GM19324 (cell line): Measurements from ENCODE around the gene RNF148.

Source experiments
- ATAC-seq: cut with Tn5 transposase; IDR thresholded peaks from one replicate; pipeline ENCODE4 v1.9.1; 2021; ENCODE audit warnings: mild to moderate bottlenecking, moderate library complexity; ENCODE audit not compliant: unreplicated experiment, low FRiP score

Gene RNF148, protein sequence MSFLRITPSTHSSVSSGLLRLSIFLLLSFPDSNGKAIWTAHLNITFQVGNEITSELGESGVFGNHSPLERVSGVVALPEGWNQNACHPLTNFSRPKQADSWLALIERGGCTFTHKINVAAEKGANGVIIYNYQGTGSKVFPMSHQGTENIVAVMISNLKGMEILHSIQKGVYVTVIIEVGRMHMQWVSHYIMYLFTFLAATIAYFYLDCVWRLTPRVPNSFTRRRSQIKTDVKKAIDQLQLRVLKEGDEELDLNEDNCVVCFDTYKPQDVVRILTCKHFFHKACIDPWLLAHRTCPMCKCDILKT

DNA sequence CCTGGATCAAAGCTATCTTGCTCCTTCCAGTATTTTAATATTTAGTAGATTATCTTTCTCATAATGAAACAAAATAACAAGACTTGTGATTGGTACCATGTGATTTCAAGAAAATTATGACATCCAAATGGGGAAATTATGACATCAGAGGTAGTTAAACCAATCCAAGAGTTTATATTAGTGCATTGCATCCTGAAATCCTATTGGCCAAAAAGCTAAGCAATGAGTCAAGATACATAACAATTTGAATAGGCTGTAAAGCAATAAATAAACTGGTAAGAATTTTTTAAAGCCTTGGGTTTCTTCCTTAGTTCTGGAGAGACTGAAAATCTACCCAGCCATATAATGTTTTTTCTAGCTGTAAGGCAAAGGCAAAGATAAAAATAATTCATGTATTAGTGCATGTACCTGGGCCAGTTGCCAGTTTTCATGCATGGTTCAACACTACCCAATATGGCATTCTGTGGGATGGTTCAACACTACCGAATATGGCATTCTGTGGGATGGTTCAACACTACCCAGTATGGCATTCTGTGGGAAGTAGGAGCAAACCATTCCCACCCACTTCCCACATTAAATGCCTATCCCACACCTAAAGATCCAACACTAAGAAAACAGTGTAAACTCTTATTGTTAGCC lies at the start of gene RNF148:
RNF148 (minus strand) TSS at position 51 of the 639 bp plus-strand sequence. CDS start 172 bp downstream, outside the sequence.
- no peak for ATAC-seq

DNA sequence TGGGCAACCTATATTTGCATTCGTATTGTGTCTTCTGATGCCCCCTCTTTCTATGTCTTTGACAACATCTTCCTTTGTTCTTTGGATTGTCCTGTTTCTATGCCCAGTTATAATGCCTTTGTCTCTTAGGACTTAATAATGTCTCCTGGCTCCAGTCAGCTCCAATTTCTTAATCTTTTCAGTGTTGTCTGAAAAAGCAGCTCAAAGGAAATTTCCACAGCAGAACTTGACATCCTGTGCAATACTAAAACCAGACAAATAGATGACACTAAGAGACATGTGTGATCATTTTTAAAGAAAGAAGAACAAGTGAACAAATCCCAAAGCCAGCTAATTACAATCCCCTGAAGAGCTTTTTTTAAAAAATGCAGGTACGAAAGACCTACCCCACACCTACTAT lies 47.7 kb upstream of the RNF148 start:
- ATAC-seq = no peak

DNA sequence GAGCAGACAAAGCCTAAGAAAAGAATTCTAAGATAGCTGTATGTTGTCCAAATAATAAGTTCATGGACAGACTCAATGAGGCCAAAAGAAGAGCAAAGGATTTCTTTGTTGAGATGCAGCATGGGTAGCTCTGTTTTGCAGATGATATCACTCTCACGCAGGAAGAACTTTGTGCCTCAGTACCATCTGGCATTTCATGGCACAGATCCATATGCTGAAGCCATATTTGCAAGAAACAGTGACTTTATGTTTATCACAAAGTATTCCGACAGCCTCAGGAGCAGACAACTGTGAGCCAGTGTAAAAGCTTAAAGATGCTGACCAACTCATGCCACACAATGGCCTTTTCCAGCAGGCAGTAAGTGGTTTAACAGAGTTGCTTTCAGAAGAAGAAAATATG lies 45.5 kb upstream of the RNF148 start:
- ATAC-seq = no peak

DNA sequence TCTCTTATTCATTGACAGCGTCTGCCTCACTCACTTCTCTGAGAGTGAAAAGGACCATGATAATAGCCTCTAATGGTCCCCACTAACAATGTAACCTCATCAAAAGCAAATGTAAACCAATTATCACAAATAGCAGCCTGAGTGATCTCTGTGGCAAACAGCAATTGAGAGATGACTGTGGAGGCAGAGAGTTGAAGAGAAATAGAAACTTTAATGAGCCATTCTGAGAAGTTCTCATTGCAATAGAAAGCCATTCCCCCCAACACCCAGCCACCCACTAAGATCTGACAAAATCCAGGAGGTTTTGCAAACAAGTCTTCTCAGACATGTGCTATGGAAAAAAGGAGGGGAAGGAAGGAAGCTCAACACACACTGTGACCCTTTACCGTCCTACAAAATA lies 44.2 kb upstream of the RNF148 start:
- ATAC-seq = no peak

DNA sequence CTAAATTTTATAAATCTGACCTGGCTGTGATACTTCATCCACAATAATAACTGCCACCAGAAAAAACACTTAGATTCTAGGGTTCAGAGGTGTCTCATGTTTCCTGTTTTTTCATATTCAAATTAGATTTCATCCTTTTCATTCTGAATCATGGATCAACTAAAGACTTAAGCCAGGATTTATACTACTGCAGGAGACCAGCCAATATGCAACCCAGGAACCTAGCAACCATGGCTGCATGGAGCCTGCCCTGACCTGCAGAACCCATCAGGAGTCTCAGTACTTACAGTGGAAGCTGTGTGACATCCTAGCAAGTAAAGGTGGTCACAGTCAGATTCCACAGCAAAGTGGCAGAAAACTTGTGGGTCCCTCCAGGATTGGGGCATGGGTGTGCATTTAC lies 40.5 kb upstream of the RNF148 start:
- ATAC-seq = no peak

DNA sequence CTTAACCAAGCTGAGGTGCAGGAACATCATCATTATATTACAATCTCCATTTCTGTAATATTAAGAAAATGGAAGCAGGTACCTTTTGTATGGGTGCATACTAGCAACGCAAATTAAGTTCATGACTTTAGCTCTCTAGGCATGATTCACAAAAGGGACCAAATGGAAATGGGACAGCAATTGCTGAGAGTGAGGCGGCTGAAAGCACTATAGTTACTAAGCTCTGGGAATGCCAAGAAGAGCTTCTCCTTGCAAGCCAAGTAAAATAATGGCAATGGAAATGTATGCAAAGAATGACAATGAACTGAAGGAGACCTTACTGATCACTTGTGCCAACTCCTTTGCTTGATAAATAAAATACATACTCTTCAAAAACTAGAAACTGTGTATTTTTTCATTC lies 36.2 kb upstream of the RNF148 start:
- no peak for ATAC-seq

DNA sequence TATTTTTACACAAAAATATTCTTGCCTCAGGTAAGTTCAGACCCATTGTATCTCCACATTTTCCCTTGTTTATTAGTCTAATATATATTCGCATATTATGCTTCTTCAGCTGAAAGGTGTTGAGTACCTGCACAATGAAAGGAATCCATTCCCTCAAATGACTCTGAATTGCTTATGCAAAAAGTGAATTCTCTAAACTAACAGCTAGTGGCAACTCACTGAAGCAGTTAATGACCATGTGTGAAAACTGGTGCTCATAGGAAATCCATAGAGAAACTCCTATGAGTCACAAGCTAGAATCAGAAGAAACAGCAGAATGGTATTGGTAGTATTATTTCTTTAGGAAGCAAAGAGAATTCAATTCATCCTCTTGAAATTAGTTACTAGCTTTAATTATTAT lies 33.5 kb upstream of the RNF148 start:
- ATAC-seq = no peak

DNA sequence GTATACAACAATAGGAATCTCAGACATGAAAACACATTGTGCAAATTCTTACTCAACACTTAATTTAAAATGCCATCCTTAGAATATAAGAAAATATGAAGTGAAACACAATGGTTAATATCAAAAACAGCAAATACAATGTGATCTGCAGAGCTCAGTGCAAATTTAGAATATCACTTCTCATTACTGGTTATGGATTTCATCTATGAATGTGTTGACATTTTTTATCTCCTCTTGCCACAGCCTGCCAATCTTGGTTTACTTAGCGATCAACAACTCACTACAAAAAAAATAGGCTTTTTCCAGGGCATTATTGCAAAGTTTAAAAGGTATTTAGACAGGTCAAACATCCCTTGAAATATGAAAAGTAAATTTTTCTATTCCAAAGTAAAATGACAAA lies 25.0 kb upstream of the RNF148 start:
- no peak for ATAC-seq

DNA sequence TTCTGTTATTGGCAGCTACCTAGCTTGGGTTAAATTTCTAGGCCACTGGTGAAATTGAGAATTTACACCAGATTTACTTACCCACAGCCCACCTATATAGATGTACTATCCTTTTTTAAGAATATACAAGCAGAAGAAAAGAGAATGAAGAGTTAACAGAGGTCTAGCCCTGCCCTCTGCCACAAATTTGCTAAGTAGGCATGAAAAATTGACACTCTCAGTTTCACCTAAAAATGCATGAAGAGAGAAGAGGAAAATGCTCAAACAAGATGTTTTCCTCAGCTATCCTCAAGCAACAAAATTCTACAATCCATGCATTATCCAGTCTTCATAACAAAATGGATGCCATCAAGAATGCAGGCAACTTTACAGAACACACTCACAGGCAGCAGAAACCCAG lies 24.6 kb upstream of the RNF148 start:
- no peak for ATAC-seq

DNA sequence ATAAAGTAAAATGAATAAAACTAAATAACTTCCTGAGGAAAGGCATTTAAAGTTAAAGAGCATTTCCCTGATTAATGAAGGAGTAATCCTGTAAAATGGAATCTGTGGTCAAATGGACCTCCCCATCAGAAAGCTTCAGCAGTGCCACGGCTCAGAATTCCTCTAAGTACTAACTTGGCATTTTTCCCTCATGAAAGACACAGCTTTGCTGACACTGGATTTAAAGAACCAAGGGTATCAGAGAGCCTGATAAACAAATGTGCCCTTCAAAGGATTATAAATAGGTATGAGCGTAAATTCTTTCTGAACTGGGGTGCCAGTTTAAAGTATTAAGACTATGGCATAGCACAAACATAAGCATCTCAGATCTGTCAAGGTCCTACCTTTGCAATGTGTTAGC lies 24.2 kb upstream of the RNF148 start:
- no peak for ATAC-seq

DNA sequence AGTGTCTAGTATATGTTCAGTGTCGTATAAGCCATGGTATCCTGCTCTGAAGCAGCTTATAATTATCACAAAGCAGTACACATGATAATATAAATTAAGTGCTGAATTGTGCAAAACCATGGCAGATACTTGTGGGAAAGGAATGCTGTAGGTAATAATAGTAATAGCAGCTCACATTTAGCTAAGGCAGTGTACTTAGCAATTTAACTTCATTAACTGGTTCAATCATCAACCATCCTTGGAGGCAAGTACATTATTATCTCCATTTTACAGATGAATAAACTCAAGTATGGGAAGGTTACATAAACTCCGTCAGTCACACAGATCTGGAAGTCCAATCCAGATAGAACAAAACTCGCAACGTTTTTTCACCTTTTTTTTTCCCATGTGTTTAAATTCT lies 21.6 kb upstream of the RNF148 start:
- ATAC-seq = no peak

DNA sequence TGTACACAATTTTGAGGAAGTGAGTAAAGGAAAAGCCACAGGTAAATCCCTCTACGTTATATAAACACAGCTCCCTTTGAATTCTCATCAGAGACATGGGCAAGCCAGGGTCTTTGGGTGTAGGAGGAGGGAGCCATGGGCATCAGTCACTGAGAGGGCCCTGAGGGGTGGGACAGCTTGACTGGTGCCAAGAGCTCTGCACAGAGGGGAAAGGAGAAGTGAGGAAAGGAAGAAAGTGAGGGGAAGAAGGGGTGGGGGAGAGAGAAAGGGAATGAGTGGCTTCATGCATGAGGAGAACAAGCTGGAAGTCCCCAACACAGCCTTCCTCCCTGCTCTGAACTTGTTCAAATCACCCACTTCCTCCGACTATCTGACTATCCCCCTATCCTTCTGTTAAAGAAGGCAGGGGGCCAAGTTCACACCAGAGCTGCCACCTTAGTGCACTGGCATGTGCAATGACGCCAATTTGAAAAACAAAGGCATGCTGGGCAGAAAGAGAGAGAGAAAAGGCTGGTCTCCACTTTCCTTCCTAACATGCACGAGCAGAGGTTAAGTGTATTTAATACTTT lies 16.4 kb upstream of the RNF148 start:
- no peak for ATAC-seq

DNA sequence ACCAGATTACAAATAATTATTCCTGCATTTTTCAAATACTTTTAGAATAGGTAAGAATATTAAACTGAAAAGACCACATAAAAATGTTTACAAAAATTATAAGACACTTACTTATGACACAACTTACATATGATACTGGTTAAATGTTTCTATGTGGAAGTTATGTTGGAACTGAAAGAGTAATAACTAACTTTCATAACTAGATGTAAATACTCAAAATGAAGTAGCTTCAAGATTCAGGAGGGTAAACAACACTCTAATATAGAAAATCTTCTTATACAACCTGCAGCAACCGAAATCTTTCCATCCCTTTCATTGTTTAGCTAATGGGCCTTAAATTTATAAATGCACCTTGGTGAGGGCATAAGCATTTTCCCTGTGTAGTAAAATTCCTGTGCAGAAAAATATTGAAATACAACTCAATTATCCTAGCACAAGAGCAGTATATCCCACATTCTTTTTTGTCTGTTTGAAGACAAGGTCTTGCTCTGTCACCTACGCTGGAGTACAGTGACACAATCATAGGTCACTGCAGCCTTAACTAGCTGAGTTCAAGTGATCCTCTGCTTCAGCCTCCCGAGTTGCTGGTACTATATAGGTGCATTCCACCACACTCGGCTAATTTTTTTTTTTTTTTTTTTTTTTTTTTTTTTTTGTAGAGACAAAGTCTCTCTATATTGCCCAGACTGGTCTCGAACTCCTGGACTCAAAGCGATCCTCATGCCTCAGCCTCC lies 14.8 kb upstream of the RNF148 start:
- ATAC-seq = no peak

DNA sequence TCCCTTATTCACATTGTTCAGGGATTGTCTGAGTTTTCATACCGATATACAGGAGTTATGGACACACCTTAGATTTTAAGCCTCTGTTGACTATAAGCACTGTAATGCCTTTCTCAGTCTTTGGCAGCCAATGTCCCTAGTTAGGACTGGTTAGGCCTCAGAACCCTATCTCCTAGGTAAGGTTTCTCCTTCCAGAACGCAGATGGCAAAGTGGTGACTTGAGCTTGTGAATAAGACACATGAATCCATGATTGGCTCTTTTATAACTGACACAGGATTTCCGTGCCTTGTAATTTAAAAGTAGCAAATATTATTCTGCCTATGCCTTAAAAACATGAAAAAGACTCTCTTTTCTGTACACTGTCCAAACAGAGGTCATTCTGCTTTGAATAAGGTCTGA lies 12.5 kb upstream of the RNF148 start:
- no peak for ATAC-seq

DNA sequence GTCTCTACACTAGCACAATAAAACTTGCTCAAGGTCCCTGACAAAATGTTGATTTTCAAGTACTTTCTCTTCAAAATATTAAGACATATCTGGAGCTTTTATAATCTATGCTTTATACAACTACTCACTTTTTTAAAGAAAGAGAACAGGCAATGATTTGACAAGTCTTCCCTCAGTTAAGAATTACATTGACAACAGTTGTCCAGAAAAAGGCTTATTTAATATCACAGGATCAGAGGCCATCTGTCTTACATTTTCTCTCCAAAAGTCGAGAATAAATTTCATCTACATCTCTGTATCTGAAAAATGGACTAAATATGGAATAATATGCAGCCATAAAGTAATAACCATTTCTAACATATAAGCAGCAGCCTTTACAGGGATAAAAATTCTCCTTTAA lies 8.2 kb upstream of the RNF148 start:
- no peak for ATAC-seq

DNA sequence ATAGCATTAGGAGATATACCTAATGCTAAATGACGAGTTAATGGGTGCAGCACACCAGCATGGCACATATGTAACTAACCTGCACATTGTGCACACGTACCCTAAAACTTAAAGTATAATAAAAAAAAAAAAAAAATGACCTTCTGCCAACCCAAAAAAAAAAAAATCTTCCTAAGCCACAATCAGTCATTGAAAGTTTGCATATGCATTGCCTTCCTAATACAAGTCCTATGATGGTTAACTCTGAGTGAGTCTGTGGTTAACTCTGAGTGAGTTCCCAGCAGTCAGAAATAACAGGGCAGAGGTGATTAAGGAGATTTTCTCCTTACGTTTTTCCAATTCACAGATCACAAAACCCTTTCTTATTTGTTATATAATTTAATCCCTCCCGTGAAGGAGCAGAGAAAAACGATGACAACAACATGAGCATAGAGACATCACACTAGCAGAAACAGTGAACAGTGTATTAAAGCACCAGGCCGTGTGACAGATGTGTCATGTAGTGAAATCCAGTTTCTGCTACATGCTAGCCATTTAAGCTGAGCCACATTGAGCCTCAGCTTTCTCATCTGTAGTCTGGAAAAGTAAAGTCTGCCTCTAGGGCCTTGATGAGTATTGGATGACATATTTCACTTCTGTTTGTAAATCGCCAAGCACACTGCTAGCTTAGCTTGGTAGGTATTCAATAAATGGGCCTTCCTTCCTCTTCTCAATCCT lies 7.4 kb upstream of the RNF148 start:
- no peak for ATAC-seq

DNA sequence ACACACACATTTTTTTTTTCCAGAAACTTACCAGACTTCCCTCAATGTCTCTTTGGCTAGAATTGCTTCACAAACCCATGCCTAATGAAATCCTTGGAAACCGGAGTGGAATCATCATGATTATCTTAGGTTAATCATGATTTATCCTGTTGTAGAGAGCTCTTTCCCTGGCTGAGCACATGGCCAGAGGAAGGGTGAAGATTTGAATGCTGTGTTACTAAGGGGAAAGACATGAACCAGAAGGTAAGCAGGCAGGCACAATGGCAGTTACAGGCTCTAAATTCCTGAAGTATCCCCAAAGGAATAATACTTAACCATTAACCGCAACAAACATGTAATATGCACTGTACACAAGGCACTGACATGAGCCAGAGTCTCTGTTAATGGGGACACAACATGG lies 4.1 kb upstream of the RNF148 start:
- ATAC-seq = no peak

DNA sequence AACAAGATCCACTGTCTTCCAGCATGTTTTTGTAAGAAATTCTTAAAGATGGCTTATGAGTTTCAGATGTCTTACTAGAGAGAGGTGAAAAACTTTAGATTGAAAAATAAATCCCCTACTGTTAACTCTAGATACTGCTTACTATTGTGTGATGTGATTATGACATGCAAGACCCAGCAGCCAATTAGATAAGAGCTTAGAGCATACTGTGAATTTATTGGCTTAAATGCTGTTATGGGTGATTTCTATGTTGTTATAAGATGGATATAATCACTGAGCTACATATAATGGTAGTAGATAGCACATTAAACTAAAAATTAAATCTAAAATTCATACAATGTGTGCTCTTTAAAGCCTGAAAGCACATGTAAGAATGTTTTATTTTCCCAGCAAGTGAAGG lies 3.7 kb downstream of the RNF148 start, which contains the start of gene RNF133:
RNF133 (minus strand) TSS at position 101 of the 400 bp plus-strand sequence. CDS start 199 bp downstream, outside the sequence.
- ATAC-seq = no peak

DNA sequence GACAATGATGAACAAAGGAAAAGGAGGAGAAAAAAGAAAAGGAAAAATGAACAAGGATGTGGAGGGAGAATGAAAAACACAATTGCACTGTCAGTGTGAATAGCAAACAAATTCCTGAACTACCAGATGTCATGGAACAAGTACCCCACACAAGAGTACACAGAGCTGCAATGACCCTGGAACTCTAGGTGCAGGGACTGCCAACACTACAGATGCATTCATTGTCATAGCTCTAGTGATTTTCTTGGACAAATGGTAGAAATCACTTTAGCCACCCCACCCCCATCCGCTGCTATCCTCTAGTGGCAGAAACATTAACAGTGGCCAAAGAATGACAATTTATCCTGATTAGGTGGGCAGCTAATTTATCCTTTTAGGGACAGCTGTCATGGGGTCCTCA lies 6.9 kb downstream of the RNF148 start:
- no peak for ATAC-seq

DNA sequence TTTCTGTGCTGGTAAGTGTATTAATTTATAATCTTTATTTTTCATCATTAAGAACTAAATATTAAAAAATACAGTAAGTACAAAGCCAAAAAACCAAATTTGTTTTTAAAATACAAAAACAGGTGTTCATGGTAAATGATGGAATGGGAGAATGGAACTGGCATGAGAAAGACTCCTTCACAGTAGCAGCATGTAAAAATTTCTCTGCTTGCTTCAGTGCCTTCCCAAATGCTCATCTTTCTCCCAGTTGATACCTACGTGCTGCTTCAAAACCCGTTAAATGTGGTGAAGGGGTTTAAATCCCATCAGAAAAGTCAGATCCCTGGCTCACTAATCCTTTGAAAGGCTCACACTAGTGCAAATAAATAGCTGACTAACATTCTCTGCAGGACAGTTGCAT lies 8.0 kb downstream of the RNF148 start:
- no peak for ATAC-seq
